Caco-2 (cell line): ENCODE measurements around the gene TBX3. TPM values are rescaled to one million over a fixed set of nuclear protein-coding genes. Genes with fewer than 3 reads are reported as not detected.

Experiments
- BruUV-seq: library from RNA; stranded (reverse); fragments of 400-500 nt; replicated peaks from 2 replicates; lab custom pipeline; 2021; lab: Mats Ljungman, UMichigan
- CTCF ChIA-PET: fragments of 300-600 bp; sonication (Branson Sonifier 250); formaldehyde crosslinking; loops from one replicate; lab custom pipeline; 2022; ENCODE audit warnings: antibody characterized with exemption; lab: Charles Lee
- POLR2A ChIA-PET: fragments of 300-600 bp; sonication (Branson Sonifier 250); formaldehyde crosslinking; loops from one replicate; lab custom pipeline; 2022; ENCODE audit warnings: antibody characterized with exemption; lab: Charles Lee
- DNase-seq, 2 experiments: peaks; one replicate each; pipeline versions ENCODE4 v3.0.0 to v3.0.0-alpha.2; 2020 to 2022
- H3K27me3 ChIP-seq: replicated peaks from 2 replicates; pipeline ENCODE4 v1.6.0; 2011; ENCODE audit warnings: low read length; ENCODE audit not compliant: control insufficient read depth, insufficient read depth
- H3K36me3 ChIP-seq: 2 replicates; pipeline ENCODE4 v1.5.1; 2011; ENCODE audit warnings: low read length; ENCODE audit not compliant: control insufficient read depth, insufficient read depth
- H3K4me1 ChIP-seq: fragments of 250-450 bp; sonication (Bioruptor Pico); 2 replicates; pipeline ENCODE4 v1.5.1; 2020; ENCODE audit warnings: mild to moderate bottlenecking
- H3K4me3 ChIP-seq: 2 replicates; pipeline ENCODE4 v1.5.1; 2011; ENCODE audit warnings: low read depth, mild to moderate bottlenecking, control low read depth, low read length
- H3K9me3 ChIP-seq: fragments of 250-450 bp; sonication (Bioruptor Pico); 2 replicates; pipeline ENCODE4 v1.5.1; 2020; ENCODE audit warnings: mild to moderate bottlenecking, moderate library complexity
- H3K27ac Mint-ChIP-seq: one replicate; pipeline ENCODE4 v1.8.0; 2022; ENCODE audit warnings: mixed read lengths; ENCODE audit not compliant: unreplicated experiment
- H3K27me3 Mint-ChIP-seq: one replicate; pipeline ENCODE4 v1.8.0; 2022; ENCODE audit warnings: mixed read lengths; ENCODE audit not compliant: insufficient read depth, unreplicated experiment
- H3K36me3 Mint-ChIP-seq: one replicate; pipeline ENCODE4 v1.8.0; 2022; ENCODE audit warnings: mild to moderate bottlenecking, mixed read lengths; ENCODE audit not compliant: insufficient read depth, unreplicated experiment
- H3K4me1 Mint-ChIP-seq: one replicate; pipeline ENCODE4 v1.8.0; 2022; ENCODE audit warnings: low read depth, mixed read lengths; ENCODE audit not compliant: unreplicated experiment
- H3K4me3 Mint-ChIP-seq: one replicate; pipeline ENCODE4 v1.8.0; 2022; ENCODE audit warnings: mild to moderate bottlenecking, moderate library complexity, mixed read lengths; ENCODE audit not compliant: unreplicated experiment
- H3K9me3 Mint-ChIP-seq: one replicate; pipeline ENCODE4 v1.8.0; 2022; ENCODE audit warnings: mixed read lengths; ENCODE audit not compliant: unreplicated experiment
- CTCF ChIP-seq, 2 experiments: fragments of 200-600 bp in 1 of 2; IDR thresholded peaks; 1 replicate in 1 of 2; 2 replicates in 1 of 2; pipeline versions ENCODE4 v1.5.1 to v1.8.0; 2011 to 2022; ENCODE audit warnings: antibody characterized with exemption in 1 of 2, control low read depth in 1 of 2, inconsistent platforms in 1 of 2, low read depth in 1 of 2, low read length in 1 of 2, mild to moderate bottlenecking in 1 of 2, moderate library complexity in 1 of 2; ENCODE audit not compliant: insufficient read depth in 1 of 2, severe bottlenecking in 1 of 2, unreplicated experiment in 1 of 2
- intact Hi-C: fragments of 100-400 bp; cut with micrococcal nuclease; formaldehyde crosslinking; loops from one replicate; pipeline ENCODE4 v1.10.0; 2022; ENCODE audit not compliant: unreplicated experiment
- total RNA-seq: library from RNA; stranded (reverse); gene quantifications from 2 replicates; pipeline ENCODE4 v1.2.3, GENCODE V29; 2022

TBX3 gene
- total RNA-seq, 1 experiment from 2014 or later = 47.2 TPM

DNA sequence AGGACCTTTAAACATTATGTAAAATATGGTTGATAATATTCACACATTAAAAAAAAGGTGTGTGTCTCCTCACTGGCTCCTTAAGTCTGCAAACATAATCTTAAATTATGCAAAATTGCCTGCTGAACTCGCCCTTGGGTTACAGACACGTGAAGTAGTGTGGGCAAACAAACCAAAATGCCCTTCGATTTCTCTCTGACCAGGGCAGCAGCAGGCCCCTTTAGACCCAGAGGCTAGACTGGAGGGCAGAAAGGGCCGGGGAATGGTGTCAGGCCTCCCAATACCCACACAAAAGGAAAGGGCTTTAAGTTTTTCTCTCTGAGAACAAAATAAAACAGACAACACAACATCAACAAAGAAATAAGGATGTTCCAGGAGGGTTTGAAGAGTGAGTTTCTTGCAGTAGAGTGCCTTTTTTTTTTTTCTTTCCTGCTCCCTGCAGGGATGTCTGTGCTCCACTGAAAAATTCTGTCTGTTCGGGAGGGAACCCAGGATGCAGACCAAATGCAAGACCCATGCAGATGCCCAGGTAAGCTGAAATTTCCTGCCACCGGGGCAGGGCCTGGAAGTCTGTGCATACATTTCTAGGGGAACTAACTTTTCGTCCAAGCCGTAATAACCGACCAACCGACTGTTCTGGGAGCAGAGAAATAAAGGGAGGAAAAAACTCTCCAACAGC lies 1.7 kb downstream of the TBX3 start:
- Mint-ChIP-seq H3K4me3 (peak overlapping the region; percentile 90), H3K4me1 (peaks cover 17% of the 10 kb centered on the region), H3K27ac (peak overlapping the region; percentile 93), H3K9me3 (no peaks in the 10 kb centered on the region), H3K27me3 (no peaks in the 10 kb centered on the region), H3K36me3 (peaks cover 71% of the 10 kb centered on the region)
- TF ChIP-seq CTCF (IDR thresholded peaks at IDR 0.05; ENCODE audit: insufficient read depth in 1 of 2, low read depth in 1 of 2, low read length in 1 of 2, severe bottlenecking in 1 of 2, unreplicated experiment in 1 of 2) = no peak
- ChIA-PET CTCF (no interaction called here), POLR2A (no interaction called here)
- no TSS peak for BruUV-seq
- intact Hi-C loops = loop anchor here (5.0 to 10.0 kb wide), 2 partner anchors 220 to 323 kb away; no protein-coding TSS in a partner anchor
- no peaks in the 10 kb centered on the region for H3K9me3 ChIP-seq
- H3K36me3 ChIP-seq = no peaks in the 10 kb centered on the region
- H3K27me3 ChIP-seq = no peaks in the 10 kb centered on the region
- peak overlapping the region; percentile 64 for H3K4me3 ChIP-seq
- DNase-seq = no peak
- H3K4me1 ChIP-seq = peaks cover 26% of the 10 kb centered on the region

DNA sequence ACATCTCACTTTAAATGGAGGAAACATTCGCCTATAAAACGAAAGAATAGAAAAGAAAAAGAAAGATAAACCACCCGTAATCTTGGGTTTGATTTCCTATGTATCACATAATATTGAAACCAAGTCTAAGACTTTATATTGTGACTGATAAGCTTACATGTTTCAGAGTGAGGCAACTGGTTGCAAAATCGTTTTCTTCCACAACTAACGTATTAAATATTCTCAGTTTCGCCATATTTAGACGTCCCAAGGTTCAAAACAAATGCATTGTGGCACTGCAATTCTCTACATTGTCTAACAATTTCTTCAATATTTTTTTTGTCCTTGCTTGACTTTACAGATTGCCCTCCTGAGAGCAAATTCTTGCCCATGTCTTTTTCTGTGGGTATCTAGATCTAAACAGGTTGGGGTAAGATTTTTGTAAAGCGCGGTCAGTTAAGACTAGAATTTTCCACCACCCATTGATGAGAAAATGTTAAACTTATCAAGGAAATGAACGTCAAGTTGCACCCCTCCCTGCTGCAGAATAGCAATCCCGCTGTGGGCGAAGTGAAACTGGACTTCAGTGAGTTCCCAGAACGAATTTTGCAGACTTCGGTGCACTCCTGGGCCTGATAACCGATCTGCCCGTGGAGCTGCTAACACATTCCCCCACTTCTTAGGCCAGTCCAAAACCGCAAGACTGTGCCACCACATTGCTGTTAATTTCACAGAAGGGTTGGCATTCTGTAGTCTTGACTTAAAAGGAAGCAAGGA lies 2.7 kb downstream of the TBX3 start:
- no peaks in the 10 kb centered on the region for H3K36me3 ChIP-seq
- H3K36me3 Mint-ChIP-seq = peaks cover 80% of the 10 kb centered on the region
- TF ChIP-seq CTCF (IDR thresholded peaks at IDR 0.05; ENCODE audit: insufficient read depth in 1 of 2, low read depth in 1 of 2, low read length in 1 of 2, severe bottlenecking in 1 of 2, unreplicated experiment in 1 of 2) = no peak
- H3K4me3 ChIP-seq = peak overlapping the region; percentile 64
- H3K9me3 ChIP-seq = no peaks in the 10 kb centered on the region
- ChIA-PET POLR2A (no interaction called here), CTCF (no interaction called here)
- H3K9me3 Mint-ChIP-seq = no peaks in the 10 kb centered on the region
- peaks cover 18% of the 10 kb centered on the region for H3K4me1 ChIP-seq
- intact Hi-C loops = loop anchor here (5.0 to 10.0 kb wide), 2 partner anchors 221 to 324 kb away; no protein-coding TSS in a partner anchor
- H3K4me1 Mint-ChIP-seq = peaks cover 17% of the 10 kb centered on the region
- H3K27me3 ChIP-seq = no peaks in the 10 kb centered on the region
- H3K27me3 Mint-ChIP-seq = no peaks in the 10 kb centered on the region
- H3K27ac Mint-ChIP-seq = peak overlapping the region; percentile 93
- peak overlapping the region; percentile 90 for H3K4me3 Mint-ChIP-seq
- BruUV-seq = no TSS peak
- DNase-seq = no peak

- H3K27ac Mint-ChIP-seq = peak overlapping the region; percentile 12
- H3K9me3 ChIP-seq = no peaks in the 10 kb centered on the region
- intact Hi-C loops = loop anchor here (5.0 to 10.0 kb wide), 2 partner anchors 222 to 324 kb away; no protein-coding TSS in a partner anchor
- TF ChIP-seq CTCF (IDR thresholded peaks at IDR 0.05; ENCODE audit: insufficient read depth in 1 of 2, low read depth in 1 of 2, low read length in 1 of 2, severe bottlenecking in 1 of 2, unreplicated experiment in 1 of 2) = no peak
- peaks cover 84% of the 10 kb centered on the region for H3K36me3 Mint-ChIP-seq
- peak overlapping the region; percentile 64; the same call in 1 of the 2 replicates for H3K4me3 ChIP-seq
- H3K9me3 Mint-ChIP-seq = no peaks in the 10 kb centered on the region
- H3K4me3 Mint-ChIP-seq = peak overlapping the region; percentile 90
- H3K4me1 Mint-ChIP-seq = peaks cover 17% of the 10 kb centered on the region
- no peak for DNase-seq
- BruUV-seq = no TSS peak
- CTCF ChIA-PET = no interaction called here
- H3K27me3 ChIP-seq = no peaks in the 10 kb centered on the region
- H3K36me3 ChIP-seq = peaks cover 2% of the 10 kb centered on the region; the same call in 1 of the 2 replicates
- H3K4me1 ChIP-seq = peaks cover 16% of the 10 kb centered on the region
- POLR2A ChIA-PET = no interaction called here
- no peaks in the 10 kb centered on the region for H3K27me3 Mint-ChIP-seq
Measured at GRCh38 chr12:114680604-114681069, 3.3 kb downstream of the TBX3 start.
